ENCODE measurements around the gene E4F1.

The E4F1 gene

DNA sequence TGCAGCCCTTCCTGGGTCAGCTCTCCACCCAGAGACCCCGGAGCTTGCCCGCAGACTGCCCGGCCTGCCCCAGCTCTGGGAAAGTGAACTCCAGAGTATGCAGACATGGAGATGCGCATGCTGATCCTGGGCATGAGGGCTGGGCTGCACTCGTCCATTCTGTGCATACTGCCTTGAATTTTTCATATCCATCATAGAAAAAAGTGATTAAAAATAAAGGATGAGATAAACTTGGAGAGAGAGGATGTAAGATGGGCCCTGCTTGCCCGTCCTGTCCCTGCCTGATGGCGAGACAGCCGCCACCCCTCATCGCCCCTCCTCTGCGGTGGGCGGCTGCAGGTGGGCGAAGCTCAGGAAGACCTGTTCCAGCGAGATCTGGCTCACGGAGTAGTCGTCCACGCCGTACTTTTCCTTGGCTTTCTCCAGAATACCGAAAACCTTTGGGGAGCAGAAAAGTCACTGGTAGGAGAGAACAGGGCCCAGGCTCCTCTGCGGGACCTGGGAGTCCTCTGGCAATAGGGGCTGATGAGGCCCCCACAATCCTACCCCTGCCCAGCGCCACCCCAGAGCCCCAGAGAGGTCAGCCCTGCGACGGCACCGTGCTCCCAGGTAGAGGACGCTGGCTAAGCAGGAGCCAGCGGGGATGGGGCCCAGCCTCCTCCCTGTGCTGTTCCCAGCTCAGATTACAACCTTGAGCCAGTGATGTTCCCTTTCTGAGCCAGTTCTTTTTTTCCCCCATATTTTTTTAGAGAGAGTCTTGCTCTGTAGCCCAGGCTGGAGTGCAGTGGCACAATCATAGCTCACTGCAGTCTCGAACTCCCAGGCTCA, 53.2 kb downstream of the E4F1 start:
- no peaks in the 10 kb centered on the region for H3K36me3 ChIP-seq (ENCODE audit: insufficient read depth, low read length)
- H3K79me2 ChIP-seq (ENCODE audit: control insufficient read depth, insufficient read depth, low read length, unreplicated experiment), result no peaks in the 10 kb centered on the region
- H3K27ac ChIP-seq (ENCODE audit: low read depth, low read length), result no peak overlapping the region
- H3K4me3 ChIP-seq (ENCODE audit: low read depth, low read length), result no peak overlapping the region
- H3K27me3 ChIP-seq (ENCODE audit: insufficient read depth, low read length), result 0 out of 2 replicates have a peak, but pooled peaks cover 5% of the 10 kb centered on the region
- H3K4me1 ChIP-seq (ENCODE audit: control insufficient read depth, insufficient read depth, low read length, unreplicated experiment), result no peaks in the 10 kb centered on the region
- no peak overlapping the region for H2AFZ ChIP-seq (ENCODE audit: low read length, unreplicated experiment)

- Histone ChIP-seq H3K4me1 (ENCODE audit: control insufficient read depth, insufficient read depth, low read length, unreplicated experiment) (no peaks in the 10 kb centered on the region), H3K27me3 (ENCODE audit: insufficient read depth, low read length) (0 out of 2 replicates have a peak, but pooled peaks cover 9% of the 10 kb centered on the region)
Measured at GRCh38 chr16:2277466-2278271, 54.3 kb downstream of the E4F1 start.

DNA sequence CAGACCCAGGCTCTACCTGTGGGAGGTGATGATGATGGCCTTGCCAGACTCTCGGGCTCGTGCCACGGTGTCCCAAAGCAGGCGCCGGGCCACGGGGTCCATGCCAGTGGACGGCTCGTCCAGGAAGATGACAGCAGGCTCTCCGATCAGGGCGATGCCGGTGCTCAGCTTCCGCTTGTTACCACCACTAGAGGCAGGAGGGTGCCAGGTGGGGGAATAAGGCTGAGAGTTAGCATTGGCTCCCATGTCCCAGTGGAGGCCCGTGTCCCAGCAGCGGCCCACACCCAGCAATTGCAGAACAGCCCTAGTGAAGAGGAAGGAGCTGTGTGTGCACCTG, 54.8 kb downstream of the E4F1 start:
- no peak overlapping the region for H3K4me3 ChIP-seq (ENCODE audit: low read depth, low read length)
- H3K36me3 ChIP-seq (ENCODE audit: insufficient read depth, low read length), result no peaks in the 10 kb centered on the region
- no peaks in the 10 kb centered on the region for H3K79me2 ChIP-seq (ENCODE audit: control insufficient read depth, insufficient read depth, low read length, unreplicated experiment)
- H2AFZ ChIP-seq (ENCODE audit: low read length, unreplicated experiment), result no peak overlapping the region
- H3K27ac ChIP-seq (ENCODE audit: low read depth, low read length), result no peak overlapping the region
- 0 out of 2 replicates have a peak, but pooled peaks cover 9% of the 10 kb centered on the region for H3K27me3 ChIP-seq (ENCODE audit: insufficient read depth, low read length)
- no peaks in the 10 kb centered on the region for H3K4me1 ChIP-seq (ENCODE audit: control insufficient read depth, insufficient read depth, low read length, unreplicated experiment)

More at GRCh38 chr16:2277466-2278271, 54.3 kb downstream of the E4F1 start:
- no peaks in the 10 kb centered on the region for H3K36me3 ChIP-seq (ENCODE audit: insufficient read depth, low read length)
- H3K27ac ChIP-seq (ENCODE audit: low read depth, low read length), result no peak overlapping the region
- H2AFZ ChIP-seq (ENCODE audit: low read length, unreplicated experiment), result no peak overlapping the region
- no peaks in the 10 kb centered on the region for H3K79me2 ChIP-seq (ENCODE audit: control insufficient read depth, insufficient read depth, low read length, unreplicated experiment)
- H3K4me3 ChIP-seq (ENCODE audit: low read depth, low read length), result no peak overlapping the region

DNA sequence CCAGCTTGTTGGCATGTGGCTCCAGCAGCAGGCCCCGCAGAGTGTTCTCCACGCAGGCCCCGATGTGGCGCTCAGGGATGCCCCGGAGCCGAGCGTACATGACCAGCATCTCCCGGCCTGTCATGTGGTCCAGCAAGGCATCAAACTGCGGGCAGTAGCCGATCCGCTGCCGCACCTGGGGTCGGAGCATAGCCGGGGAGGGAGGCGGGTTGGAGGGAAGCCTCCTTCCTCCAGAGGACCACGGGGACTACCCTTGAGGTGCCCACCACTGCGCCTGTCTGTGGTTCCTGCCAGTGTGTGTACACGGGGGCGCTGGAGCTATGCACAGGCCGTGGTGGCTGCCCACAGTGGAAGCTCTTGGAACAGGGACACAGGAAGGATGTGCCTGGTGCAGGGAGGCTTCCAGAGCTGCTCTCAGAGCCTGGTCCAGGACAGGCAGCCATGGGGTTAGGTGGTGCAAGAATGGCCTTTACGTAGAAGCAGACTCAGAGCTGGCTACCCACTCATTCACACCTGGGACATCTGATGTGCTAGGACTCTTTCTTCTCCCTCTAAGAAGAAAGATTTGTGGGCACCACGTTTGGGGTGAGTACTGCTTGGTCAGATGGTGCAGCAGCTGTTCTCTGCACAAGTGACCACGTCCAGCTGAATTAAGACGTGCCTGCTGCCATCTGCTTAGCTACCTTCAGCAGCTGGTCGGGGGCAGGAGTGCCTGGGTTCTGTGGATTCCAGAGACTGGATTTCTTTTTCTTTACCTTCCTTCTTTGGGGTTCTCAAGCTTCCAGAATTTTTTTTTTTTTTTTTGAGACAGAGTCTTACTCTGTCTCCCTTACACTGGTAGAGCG, 55.8 kb downstream of the E4F1 start:
- Histone ChIP-seq H3K27me3 (ENCODE audit: insufficient read depth, low read length) (peaks cover 9% of the 10 kb centered on the region; the same call in 1 of the 2 replicates), H3K4me3 (ENCODE audit: low read depth, low read length) (no peak overlapping the region), H3K27ac (ENCODE audit: low read depth, low read length) (no peak overlapping the region), H3K4me1 (ENCODE audit: control insufficient read depth, insufficient read depth, low read length, unreplicated experiment) (no peaks in the 10 kb centered on the region), H3K79me2 (ENCODE audit: control insufficient read depth, insufficient read depth, low read length, unreplicated experiment) (no peaks in the 10 kb centered on the region), H2AFZ (ENCODE audit: low read length, unreplicated experiment) (no peak overlapping the region), H3K36me3 (ENCODE audit: insufficient read depth, low read length) (no peaks in the 10 kb centered on the region)

DNA sequence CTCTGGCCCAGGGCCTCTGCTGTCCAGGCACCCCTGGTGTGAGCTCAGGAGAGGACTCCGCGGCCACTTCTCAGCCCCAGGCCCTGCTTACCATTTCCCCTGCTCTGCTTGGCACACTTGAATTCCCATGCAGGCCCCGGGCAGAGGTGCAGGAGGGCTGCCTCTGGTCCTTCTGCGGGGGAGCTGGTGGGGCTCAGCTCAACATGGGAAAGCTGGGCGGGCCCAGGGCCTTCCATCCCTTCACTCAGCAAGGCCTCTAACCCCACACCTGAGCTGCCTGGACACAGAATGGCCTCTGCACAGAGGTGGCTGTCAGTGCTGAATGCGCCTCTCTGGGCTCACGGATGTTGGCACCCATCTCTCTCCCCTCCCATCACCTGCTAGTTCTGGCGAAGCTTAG, 57.1 kb downstream of the E4F1 start:
- Histone ChIP-seq H3K27me3 (ENCODE audit: insufficient read depth, low read length) (peaks cover 9% of the 10 kb centered on the region; the same call in 1 of the 2 replicates), H3K4me1 (ENCODE audit: control insufficient read depth, insufficient read depth, low read length, unreplicated experiment) (no peaks in the 10 kb centered on the region), H3K36me3 (ENCODE audit: insufficient read depth, low read length) (no peaks in the 10 kb centered on the region), H2AFZ (ENCODE audit: low read length, unreplicated experiment) (no peak overlapping the region), H3K79me2 (ENCODE audit: control insufficient read depth, insufficient read depth, low read length, unreplicated experiment) (no peaks in the 10 kb centered on the region), H3K27ac (ENCODE audit: low read depth, low read length) (no peak overlapping the region), H3K4me3 (ENCODE audit: low read depth, low read length) (no peak overlapping the region)

DNA sequence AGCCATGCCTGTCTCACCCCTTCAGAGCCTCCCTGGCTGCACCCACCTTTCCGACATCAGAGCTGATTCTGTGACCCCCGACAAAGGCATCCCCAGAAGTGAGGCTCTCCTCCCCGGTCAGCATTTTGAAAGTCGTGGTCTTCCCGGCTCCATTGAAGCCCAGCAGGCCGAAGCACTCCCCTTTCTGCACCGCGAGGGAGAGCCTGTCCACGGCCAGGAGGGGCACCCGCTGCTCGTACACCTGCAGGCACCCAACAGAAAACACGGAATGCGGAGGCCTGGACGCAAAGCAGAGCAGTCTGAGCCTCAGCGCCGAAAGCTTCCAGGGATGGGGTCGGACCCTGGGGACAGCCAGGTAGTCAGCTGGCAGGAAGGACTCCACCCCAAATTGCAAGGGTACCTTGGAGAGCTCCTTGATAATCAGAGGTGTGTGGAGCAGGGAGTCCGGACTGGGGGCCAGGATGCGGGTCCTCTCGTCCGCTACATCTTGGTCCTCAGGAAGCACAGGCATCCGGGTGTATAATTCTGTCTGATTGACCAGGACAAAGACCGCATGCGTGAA, 57.7 kb downstream of the E4F1 start:
- H3K36me3 ChIP-seq (ENCODE audit: insufficient read depth, low read length), result no peaks in the 10 kb centered on the region
- H3K4me1 ChIP-seq (ENCODE audit: control insufficient read depth, insufficient read depth, low read length, unreplicated experiment), result no peaks in the 10 kb centered on the region
- no peak overlapping the region for H3K4me3 ChIP-seq (ENCODE audit: low read depth, low read length)
- H3K27me3 ChIP-seq (ENCODE audit: insufficient read depth, low read length), result peaks cover 9% of the 10 kb centered on the region; the same call in 1 of the 2 replicates
- H3K27ac ChIP-seq (ENCODE audit: low read depth, low read length), result no peak overlapping the region
- no peaks in the 10 kb centered on the region for H3K79me2 ChIP-seq (ENCODE audit: control insufficient read depth, insufficient read depth, low read length, unreplicated experiment)
- H2AFZ ChIP-seq (ENCODE audit: low read length, unreplicated experiment), result no peak overlapping the region

GRCh38 chr16:2282262-2282661, 58.9 kb downstream of the E4F1 start:
- Histone ChIP-seq H3K4me3 (ENCODE audit: low read depth, low read length) (no peak overlapping the region), H3K27me3 (ENCODE audit: insufficient read depth, low read length) (peaks cover 4% of the 10 kb centered on the region; the same call in 1 of the 2 replicates), H3K27ac (ENCODE audit: low read depth, low read length) (no peak overlapping the region), H2AFZ (ENCODE audit: low read length, unreplicated experiment) (no peak overlapping the region), H3K79me2 (ENCODE audit: control insufficient read depth, insufficient read depth, low read length, unreplicated experiment) (no peaks in the 10 kb centered on the region), H3K36me3 (ENCODE audit: insufficient read depth, low read length) (no peaks in the 10 kb centered on the region), H3K4me1 (ENCODE audit: control insufficient read depth, insufficient read depth, low read length, unreplicated experiment) (no peaks in the 10 kb centered on the region)

DNA sequence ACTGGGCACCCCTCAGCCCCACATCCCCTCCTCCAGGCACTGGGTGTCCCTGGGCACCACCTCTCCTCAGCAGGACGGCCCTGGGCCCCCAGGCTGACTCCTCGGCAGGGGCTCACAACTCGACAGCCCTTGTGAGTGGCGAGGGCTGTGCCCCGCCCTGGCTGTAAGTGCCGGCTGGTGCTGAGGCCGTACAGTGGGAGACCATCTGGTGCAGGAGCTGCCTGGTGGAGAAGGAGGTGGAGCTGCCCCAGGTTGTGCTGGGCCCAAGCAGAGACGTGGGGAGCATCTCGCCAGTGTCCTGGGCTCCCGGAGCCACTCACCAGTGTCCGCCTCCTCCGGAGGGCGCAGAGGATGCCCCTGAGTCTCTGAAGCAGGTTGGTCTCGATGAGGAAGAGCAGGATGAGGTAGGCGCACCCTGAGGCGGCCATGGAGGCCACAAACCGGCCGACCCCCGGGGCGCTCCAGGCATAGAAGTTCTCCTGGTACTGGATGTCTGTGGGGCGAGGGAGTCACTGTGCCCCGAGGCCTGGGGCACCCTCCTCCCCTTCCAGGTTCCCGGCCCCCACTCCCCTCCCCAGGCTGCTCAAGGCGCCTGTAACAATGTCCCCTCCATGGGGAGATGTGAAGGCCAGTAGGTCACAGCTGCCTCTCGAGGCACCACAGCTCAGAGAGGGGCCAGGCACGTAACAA, 59.6 kb downstream of the E4F1 start:
- Histone ChIP-seq H3K36me3 (ENCODE audit: insufficient read depth, low read length) (no peaks in the 10 kb centered on the region), H3K4me1 (ENCODE audit: control insufficient read depth, insufficient read depth, low read length, unreplicated experiment) (no peaks in the 10 kb centered on the region), H3K27me3 (ENCODE audit: insufficient read depth, low read length) (peaks cover 4% of the 10 kb centered on the region; the same call in 1 of the 2 replicates), H3K79me2 (ENCODE audit: control insufficient read depth, insufficient read depth, low read length, unreplicated experiment) (no peaks in the 10 kb centered on the region), H2AFZ (ENCODE audit: low read length, unreplicated experiment) (no peak overlapping the region), H3K27ac (ENCODE audit: low read depth, low read length) (no peak overlapping the region), H3K4me3 (ENCODE audit: low read depth, low read length) (no peak overlapping the region)

GRCh38 chr16:2284001-2284770, 60.8 kb downstream of the E4F1 start:
- no peaks in the 10 kb centered on the region for H3K36me3 ChIP-seq (ENCODE audit: insufficient read depth, low read length)
- peaks cover 4% of the 10 kb centered on the region; the same call in 1 of the 2 replicates for H3K27me3 ChIP-seq (ENCODE audit: insufficient read depth, low read length)

More at GRCh38 chr16:2284001-2284770, 60.8 kb downstream of the E4F1 start:
- Histone ChIP-seq H3K79me2 (ENCODE audit: control insufficient read depth, insufficient read depth, low read length, unreplicated experiment) (no peaks in the 10 kb centered on the region), H2AFZ (ENCODE audit: low read length, unreplicated experiment) (no peak overlapping the region), H3K27ac (ENCODE audit: low read depth, low read length) (no peak overlapping the region), H3K4me1 (ENCODE audit: control insufficient read depth, insufficient read depth, low read length, unreplicated experiment) (no peaks in the 10 kb centered on the region), H3K4me3 (ENCODE audit: low read depth, low read length) (no peak overlapping the region)
